MCF 10A (cell line): ENCODE data around the gene ASB3. TPM values are rescaled to one million over a fixed set of nuclear protein-coding genes. Genes with fewer than 3 reads are reported as not detected.

ENCODE experiments used
- BruUV-seq: library from RNA; stranded (reverse); fragments of 400-500 nt; replicated peaks from 2 replicates; lab custom pipeline; 2021; lab: Mats Ljungman, UMichigan
- CTCF ChIA-PET: fragments of 300-600 bp; sonication (Branson Sonifier 250); formaldehyde crosslinking; extraction: SDS; loops from one replicate; lab custom pipeline; 2021; ENCODE audit warnings: antibody characterized with exemption, inconsistent platforms; lab: Yijun Ruan, JAX
- POLR2A ChIA-PET: fragments of 300-600, 350-650 bp; sonication (Branson Sonifier 250); formaldehyde crosslinking; extraction: SDS; loops from one replicate; lab custom pipeline; 2020; ENCODE audit warnings: antibody characterized with exemption, inconsistent platforms; lab: Yijun Ruan, JAX
- DNase-seq: peaks from one replicate; pipeline ENCODE4 v3.0.0-alpha.2; 2018; ENCODE audit not compliant: unreplicated experiment
- H3K27ac Mint-ChIP-seq: one replicate; pipeline ENCODE4 v1.8.0; 2022; ENCODE audit warnings: mild to moderate bottlenecking, low read depth, mixed read lengths; ENCODE audit not compliant: unreplicated experiment
- H3K27me3 Mint-ChIP-seq: one replicate; pipeline ENCODE4 v1.8.0; 2022; ENCODE audit warnings: mixed read lengths; ENCODE audit not compliant: insufficient read depth, unreplicated experiment
- H3K36me3 Mint-ChIP-seq: one replicate; pipeline ENCODE4 v1.8.0; 2022; ENCODE audit warnings: mild to moderate bottlenecking, moderate library complexity, mixed read lengths; ENCODE audit not compliant: insufficient read depth, unreplicated experiment
- H3K4me1 Mint-ChIP-seq: one replicate; pipeline ENCODE4 v1.8.0; 2022; ENCODE audit warnings: mixed read lengths; ENCODE audit not compliant: insufficient read depth, unreplicated experiment
- H3K4me3 Mint-ChIP-seq: one replicate; pipeline ENCODE4 v1.8.0; 2022; ENCODE audit warnings: mild to moderate bottlenecking, moderate library complexity, mixed read lengths; ENCODE audit not compliant: unreplicated experiment
- H3K9me3 Mint-ChIP-seq: one replicate; pipeline ENCODE4 v1.8.0; 2022; ENCODE audit warnings: mixed read lengths; ENCODE audit not compliant: unreplicated experiment
- intact Hi-C: fragments of 100-400 bp; cut with micrococcal nuclease; formaldehyde crosslinking; loops from 2 replicates; pipeline ENCODE4 v1.14.1; 2022
- total RNA-seq: library from RNA; stranded (reverse); gene quantifications from 2 replicates; pipeline ENCODE4 v1.2.3, GENCODE V29; 2022
- TF ChIP-seq, protein P1 (sequence below): fragments of 200-600 bp; IDR thresholded peaks from one replicate; pipeline ENCODE4 v1.8.0; 2022; ENCODE audit warnings: antibody characterized with exemption, mild to moderate bottlenecking; ENCODE audit not compliant: unreplicated experiment

Gene ASB3
- total RNA-seq, 1 experiment from 2014 or later = 19.7 TPM

DNA sequence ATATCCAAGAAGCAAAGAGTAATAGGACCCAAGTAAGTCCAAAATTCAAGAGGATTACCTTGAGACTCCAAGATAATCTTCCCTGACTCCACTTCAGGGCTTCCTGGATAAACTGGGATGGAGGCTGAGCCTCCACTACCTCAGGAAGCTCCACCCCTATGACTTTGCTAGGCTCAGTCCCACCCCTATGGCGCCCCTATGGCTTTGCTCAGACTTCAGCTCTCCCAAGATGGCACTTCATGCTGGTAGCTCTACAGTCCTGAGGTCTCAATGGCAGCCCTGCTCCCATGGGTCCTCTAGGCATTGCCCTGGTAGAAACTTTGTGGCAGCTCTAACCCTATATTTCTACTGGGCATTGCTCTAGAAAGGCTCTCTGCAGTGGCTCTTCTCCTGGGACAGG lies 89.1 kb downstream of the ASB3 start:
- intact Hi-C loops = no loop called here
- DNase-seq = no peak
- Mint-ChIP-seq H3K36me3 (peaks cover 20% of the 10 kb centered on the region), H3K27ac (no peak overlapping the region), H3K27me3 (no peaks in the 10 kb centered on the region), H3K4me1 (no peaks in the 10 kb centered on the region), H3K4me3 (no peak overlapping the region), H3K9me3 (no peaks in the 10 kb centered on the region)
- TF ChIP-seq, protein P1, sequence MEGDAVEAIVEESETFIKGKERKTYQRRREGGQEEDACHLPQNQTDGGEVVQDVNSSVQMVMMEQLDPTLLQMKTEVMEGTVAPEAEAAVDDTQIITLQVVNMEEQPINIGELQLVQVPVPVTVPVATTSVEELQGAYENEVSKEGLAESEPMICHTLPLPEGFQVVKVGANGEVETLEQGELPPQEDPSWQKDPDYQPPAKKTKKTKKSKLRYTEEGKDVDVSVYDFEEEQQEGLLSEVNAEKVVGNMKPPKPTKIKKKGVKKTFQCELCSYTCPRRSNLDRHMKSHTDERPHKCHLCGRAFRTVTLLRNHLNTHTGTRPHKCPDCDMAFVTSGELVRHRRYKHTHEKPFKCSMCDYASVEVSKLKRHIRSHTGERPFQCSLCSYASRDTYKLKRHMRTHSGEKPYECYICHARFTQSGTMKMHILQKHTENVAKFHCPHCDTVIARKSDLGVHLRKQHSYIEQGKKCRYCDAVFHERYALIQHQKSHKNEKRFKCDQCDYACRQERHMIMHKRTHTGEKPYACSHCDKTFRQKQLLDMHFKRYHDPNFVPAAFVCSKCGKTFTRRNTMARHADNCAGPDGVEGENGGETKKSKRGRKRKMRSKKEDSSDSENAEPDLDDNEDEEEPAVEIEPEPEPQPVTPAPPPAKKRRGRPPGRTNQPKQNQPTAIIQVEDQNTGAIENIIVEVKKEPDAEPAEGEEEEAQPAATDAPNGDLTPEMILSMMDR = no peak
- no TSS peak for BruUV-seq
- POLR2A ChIA-PET = interaction anchor here (0.6 kb wide), 1 partner anchor 14 kb away, joined by 3 read pairs; no protein-coding TSS in a partner anchor
- CTCF ChIA-PET = interaction anchor here (0.6 kb wide), 1 partner anchor 820 kb away, joined by 3 read pairs; no protein-coding TSS in a partner anchor

DNA sequence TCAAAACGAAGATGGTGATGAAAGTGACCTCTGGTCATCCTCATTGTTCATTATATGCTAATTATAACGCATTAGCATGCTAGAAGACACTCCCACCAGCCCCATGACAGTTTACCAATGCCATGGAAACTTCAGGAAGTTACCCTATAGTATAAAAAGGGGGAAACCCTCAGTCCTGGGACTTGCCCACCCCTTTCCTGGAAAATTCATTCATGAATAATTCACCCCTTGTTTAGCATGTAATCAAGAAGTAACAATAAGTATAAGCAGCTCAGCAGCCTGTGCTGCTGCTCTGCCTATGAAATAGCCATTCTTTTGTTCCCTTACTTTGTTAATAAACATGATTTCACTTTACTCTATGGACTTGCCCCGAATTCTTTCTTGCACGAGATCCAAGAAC lies 89.7 kb downstream of the ASB3 start:
- DNase-seq = no peak
- Mint-ChIP-seq H3K4me1 (no peaks in the 10 kb centered on the region), H3K27ac (no peak overlapping the region), H3K4me3 (no peak overlapping the region), H3K36me3 (peaks cover 20% of the 10 kb centered on the region), H3K9me3 (no peaks in the 10 kb centered on the region), H3K27me3 (no peaks in the 10 kb centered on the region)
- TF ChIP-seq, protein P1 = no peak
- POLR2A ChIA-PET = interaction anchor here (0.6 kb wide), 1 partner anchor 13 kb away, joined by 3 read pairs; no protein-coding TSS in a partner anchor
- intact Hi-C loops = no loop called here
- BruUV-seq = no TSS peak
- CTCF ChIA-PET = interaction anchor here (0.6 kb wide), 1 partner anchor 820 kb away, joined by 3 read pairs; no protein-coding TSS in a partner anchor

GRCh38 chr2:53695575-53695974 lies 91.2 kb downstream of the ASB3 start:
- TF ChIP-seq, protein P1 = no peak
- no peak for DNase-seq
- Mint-ChIP-seq H3K27me3 (no peaks in the 10 kb centered on the region), H3K27ac (no peak overlapping the region), H3K4me3 (no peak overlapping the region), H3K9me3 (no peaks in the 10 kb centered on the region), H3K4me1 (no peaks in the 10 kb centered on the region), H3K36me3 (peaks cover 20% of the 10 kb centered on the region)
- no TSS peak for BruUV-seq
- ChIA-PET CTCF (no interaction called here), POLR2A (no interaction called here)
- intact Hi-C loops = no loop called here

DNA sequence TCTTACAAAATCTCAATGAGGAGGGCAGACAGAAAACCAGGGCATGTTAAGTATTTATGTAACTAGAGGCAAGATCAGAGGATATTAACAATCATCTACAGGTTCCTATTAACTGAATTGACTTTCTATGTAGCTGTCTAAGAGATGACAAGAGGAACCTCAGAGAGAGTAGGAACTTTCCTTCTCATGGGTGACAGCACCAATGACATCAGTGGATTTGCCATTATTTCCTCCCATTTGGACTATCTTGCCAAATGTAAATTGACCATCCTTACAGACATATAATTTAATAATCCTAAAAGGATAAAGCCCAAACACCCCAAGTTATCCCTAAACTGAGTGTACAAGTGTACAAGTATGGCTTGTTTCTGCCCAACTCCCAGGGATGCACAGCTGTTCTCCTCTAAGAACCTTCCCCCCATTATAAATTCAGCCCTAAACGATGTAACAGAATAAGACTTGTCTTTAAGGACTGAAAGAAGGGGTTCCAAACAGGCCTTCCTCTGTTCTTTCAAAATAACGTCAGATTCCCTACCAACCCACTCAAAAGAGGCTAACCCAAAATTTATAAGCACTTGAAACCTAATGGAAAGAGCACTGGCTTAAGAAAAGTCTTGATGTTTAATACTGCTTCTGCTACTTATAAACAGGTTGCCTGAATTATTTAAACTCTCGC lies 92.5 kb downstream of the ASB3 start:
- CTCF ChIA-PET = no interaction called here
- H3K4me3 Mint-ChIP-seq = no peak overlapping the region
- intact Hi-C loops = no loop called here
- DNase-seq = no peak
- no peak overlapping the region for H3K27ac Mint-ChIP-seq
- POLR2A ChIA-PET = interaction anchor here (0.6 kb wide), 1 partner anchor 10 kb away, joined by 4 read pairs; no protein-coding TSS in a partner anchor
- peaks cover 12% of the 10 kb centered on the region for H3K36me3 Mint-ChIP-seq
- no peaks in the 10 kb centered on the region for H3K9me3 Mint-ChIP-seq
- TF ChIP-seq, protein P1 = no peak
- H3K27me3 Mint-ChIP-seq = no peaks in the 10 kb centered on the region
- BruUV-seq = no TSS peak
- H3K4me1 Mint-ChIP-seq = no peaks in the 10 kb centered on the region
